ENCODE measurements around the gene NAA16. TPM values are rescaled to one million over a fixed set of nuclear protein-coding genes. Genes with fewer than 3 reads are reported as not detected.
"Not testable (repeated sequence)": the region's sequence is repeated elsewhere in the genome, so short reads cannot be mapped to it uniquely, and the experiment has no call there.

The NAA16 gene
- total and polyA plus RNA-seq, 9 of the 15 experiments (the other 6 are each of a cell fraction or from before 2014, with no cell fraction given): 3.7 to 18.2 (median 12.0) TPM

DNA sequence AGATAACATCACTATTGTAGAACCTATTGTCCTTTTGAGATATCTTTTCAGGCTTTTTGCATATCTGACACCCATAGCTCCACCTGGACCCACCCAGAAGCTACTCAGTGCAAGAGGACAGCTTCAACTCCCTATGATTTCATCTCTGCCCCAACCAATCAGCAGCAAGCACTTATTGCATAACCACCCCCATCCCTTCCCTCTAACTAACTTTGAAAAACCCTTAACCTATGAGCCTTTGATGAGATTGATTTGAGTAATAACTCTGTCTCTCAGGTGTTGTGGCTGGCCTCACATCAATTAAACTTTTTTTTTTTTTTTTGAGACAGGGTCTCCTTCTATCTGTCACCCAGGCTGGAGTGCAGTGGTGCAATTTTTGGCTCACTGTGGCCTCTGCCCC is 34.2 kb upstream of the NAA16 start (continued):
- TF ChIP-seq FOXA3 (CRISPR knock-in tag; conservative IDR thresholded peaks at IDR 0.05 in 1 of 2, IDR thresholded peaks at IDR 0.05 in 1 of 2): no peak

- H4K20me1 ChIP-seq (replicated peaks; ENCODE audit: control insufficient read depth, insufficient read depth, low read length); H3K4me3 ChIP-seq; H2AFZ ChIP-seq (ENCODE audit: low read depth, low read length); BruUV-seq (replicated peaks); H3K4me2 ChIP-seq (ENCODE audit: insufficient read depth, low read length); POLR2A ChIA-PET; CTCF ChIA-PET (ENCODE audit: low intra/inter-chr PET ratio); H3K36me3 ChIP-seq (ENCODE audit: control insufficient read depth, insufficient read depth, low read length); H3K9ac ChIP-seq (ENCODE audit: insufficient read depth in 1 of 2, low read depth in 2 of 2, low read length in 2 of 2); H3K79me2 ChIP-seq (ENCODE audit: control insufficient read depth, insufficient read depth, low read length); H3K27ac ChIP-seq (ENCODE audit: extremely low read depth, low read depth, low read length); H3K9me3 ChIP-seq (replicated peaks; ENCODE audit: control insufficient read depth, insufficient read depth, low read depth, low read length); FAIRE-seq; ATAC-seq; in situ Hi-C loops (cut with MboI); intact Hi-C loops (cut with micrococcal nuclease); H3K27me3 ChIP-seq (ENCODE audit: control insufficient read depth in 2 of 2, insufficient read depth in 2 of 2, low read length in 2 of 2); H3K4me1 ChIP-seq (replicated peaks in 1 of 2; ENCODE audit: control insufficient read depth in 2 of 2, insufficient read depth in 2 of 2, low read length in 2 of 2); DNase-seq (ENCODE audit: extremely low read depth in 1 of 4, low spot score in 3 of 4); H3K9me1 ChIP-seq (ENCODE audit: control insufficient read depth, insufficient read depth, low read length): not testable (repeated sequence)
- WGBS (ENCODE audit: insufficient coverage, low coverage, missing lambda C conversion rate): 0% methylated on average over 2 of the region's 2 CpGs
Observed at GRCh38 chr13:41279156-41279555, 31.9 kb upstream of the NAA16 start.

GRCh38 chr13:41282129-41282571 is 28.9 kb upstream of the NAA16 start:
- Histone ChIP-seq H3K9me1 (ENCODE audit: control insufficient read depth, insufficient read depth, low read length) (no peaks in the 10 kb centered on the region), H3K36me3 (ENCODE audit: control insufficient read depth, insufficient read depth, low read length) (no peaks in the 10 kb centered on the region), H3K9me3 (replicated peaks; ENCODE audit: control insufficient read depth, insufficient read depth, low read depth, low read length) (no peaks in the 10 kb centered on the region), H4K20me1 (replicated peaks; ENCODE audit: control insufficient read depth, insufficient read depth, low read length) (no peaks in the 10 kb centered on the region), H3K4me2 (ENCODE audit: insufficient read depth, low read length) (no peak overlapping the region), H3K79me2 (ENCODE audit: control insufficient read depth, insufficient read depth, low read length) (no peaks in the 10 kb centered on the region), H3K27ac (ENCODE audit: extremely low read depth, low read depth, low read length) (no peak overlapping the region), H3K4me3 (no peak overlapping the region), H3K9ac (ENCODE audit: insufficient read depth in 1 of 2, low read depth in 2 of 2, low read length in 2 of 2) (no peak overlapping the region), H3K4me1 (replicated peaks in 1 of 2; ENCODE audit: control insufficient read depth in 2 of 2, insufficient read depth in 2 of 2, low read length in 2 of 2) (no peaks in the 10 kb centered on the region; a peak in 1 of 5 replicates), H2AFZ (ENCODE audit: low read depth, low read length) (no peak overlapping the region), H3K27me3 (ENCODE audit: control insufficient read depth in 2 of 2, insufficient read depth in 2 of 2, low read length in 2 of 2) (no peaks in the 10 kb centered on the region; a peak in 1 of 5 replicates)
- ChIA-PET POLR2A (interaction anchor here (0.6 kb wide), 1 partner anchor 19 kb away, joined by 3 read pairs; no protein-coding TSS in a partner anchor), CTCF (ENCODE audit: low intra/inter-chr PET ratio) (no interaction called here)
- in situ Hi-C loops (cut with MboI): no loop called here
- WGBS (ENCODE audit: insufficient coverage, low coverage, missing lambda C conversion rate): 16% methylated on average over 4 of the region's 5 CpGs
- ATAC-seq (no peak), DNase-seq (ENCODE audit: extremely low read depth in 1 of 4, low spot score in 3 of 4) (no peak), FAIRE-seq (no peak)
- intact Hi-C loops (cut with micrococcal nuclease): no loop called here
- TF ChIP-seq, protein P1, sequence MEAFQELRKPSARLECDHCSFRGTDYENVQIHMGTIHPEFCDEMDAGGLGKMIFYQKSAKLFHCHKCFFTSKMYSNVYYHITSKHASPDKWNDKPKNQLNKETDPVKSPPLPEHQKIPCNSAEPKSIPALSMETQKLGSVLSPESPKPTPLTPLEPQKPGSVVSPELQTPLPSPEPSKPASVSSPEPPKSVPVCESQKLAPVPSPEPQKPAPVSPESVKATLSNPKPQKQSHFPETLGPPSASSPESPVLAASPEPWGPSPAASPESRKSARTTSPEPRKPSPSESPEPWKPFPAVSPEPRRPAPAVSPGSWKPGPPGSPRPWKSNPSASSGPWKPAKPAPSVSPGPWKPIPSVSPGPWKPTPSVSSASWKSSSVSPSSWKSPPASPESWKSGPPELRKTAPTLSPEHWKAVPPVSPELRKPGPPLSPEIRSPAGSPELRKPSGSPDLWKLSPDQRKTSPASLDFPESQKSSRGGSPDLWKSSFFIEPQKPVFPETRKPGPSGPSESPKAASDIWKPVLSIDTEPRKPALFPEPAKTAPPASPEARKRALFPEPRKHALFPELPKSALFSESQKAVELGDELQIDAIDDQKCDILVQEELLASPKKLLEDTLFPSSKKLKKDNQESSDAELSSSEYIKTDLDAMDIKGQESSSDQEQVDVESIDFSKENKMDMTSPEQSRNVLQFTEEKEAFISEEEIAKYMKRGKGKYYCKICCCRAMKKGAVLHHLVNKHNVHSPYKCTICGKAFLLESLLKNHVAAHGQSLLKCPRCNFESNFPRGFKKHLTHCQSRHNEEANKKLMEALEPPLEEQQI (IDR thresholded peaks at IDR 0.05): no peak
- TF ChIP-seq SRSF7 (optimal IDR thresholded peaks at IDR 0.05; ENCODE audit: low read depth, low read length) (no peak), EP300 (IDR thresholded peaks at IDR 0.05; ENCODE audit: low read length) (no peak), SIX5 (IDR thresholded peaks at IDR 0.05; ENCODE audit: borderline replicate concordance in 1 of 2, insufficient read depth in 1 of 2, low read depth in 1 of 2, low read length in 2 of 2) (no peak)
- TF ChIP-seq, protein P2, sequence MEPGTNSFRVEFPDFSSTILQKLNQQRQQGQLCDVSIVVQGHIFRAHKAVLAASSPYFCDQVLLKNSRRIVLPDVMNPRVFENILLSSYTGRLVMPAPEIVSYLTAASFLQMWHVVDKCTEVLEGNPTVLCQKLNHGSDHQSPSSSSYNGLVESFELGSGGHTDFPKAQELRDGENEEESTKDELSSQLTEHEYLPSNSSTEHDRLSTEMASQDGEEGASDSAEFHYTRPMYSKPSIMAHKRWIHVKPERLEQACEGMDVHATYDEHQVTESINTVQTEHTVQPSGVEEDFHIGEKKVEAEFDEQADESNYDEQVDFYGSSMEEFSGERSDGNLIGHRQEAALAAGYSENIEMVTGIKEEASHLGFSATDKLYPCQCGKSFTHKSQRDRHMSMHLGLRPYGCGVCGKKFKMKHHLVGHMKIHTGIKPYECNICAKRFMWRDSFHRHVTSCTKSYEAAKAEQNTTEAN (CRISPR knock-in tag; IDR thresholded peaks at IDR 0.05): no peak
- no TSS peak for BruUV-seq (replicated peaks)
